Measurements from ENCODE around the gene MINDY4B.

Gene MINDY4B

DNA sequence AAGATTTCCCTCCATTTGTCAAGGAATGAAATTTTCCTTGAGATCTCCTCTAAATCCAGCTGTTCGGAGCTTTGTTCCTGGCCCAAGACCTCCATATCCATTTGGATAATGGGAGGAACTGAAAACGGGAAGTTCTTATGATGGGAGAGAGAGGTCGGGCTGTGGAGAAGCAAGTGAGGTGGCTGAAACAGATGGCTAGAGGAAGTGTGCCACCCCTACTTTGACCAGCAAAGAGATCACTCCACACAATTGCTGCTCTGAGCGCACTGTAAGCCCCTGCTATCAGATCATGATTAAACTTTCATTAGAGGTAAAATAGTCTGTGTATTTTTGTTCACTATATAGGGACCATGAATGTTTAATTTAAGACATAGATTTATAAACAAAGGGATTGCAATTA is at the start of gene MINDY4B:
Gene MINDY4B, minus strand, starts transcription at position 101 of the 400 bp plus-strand sequence. Its CDS starts 0 bp downstream, at position 101.
- DNase-seq (ENCODE audit: low read depth in 2 of 2) = no peak

DNA sequence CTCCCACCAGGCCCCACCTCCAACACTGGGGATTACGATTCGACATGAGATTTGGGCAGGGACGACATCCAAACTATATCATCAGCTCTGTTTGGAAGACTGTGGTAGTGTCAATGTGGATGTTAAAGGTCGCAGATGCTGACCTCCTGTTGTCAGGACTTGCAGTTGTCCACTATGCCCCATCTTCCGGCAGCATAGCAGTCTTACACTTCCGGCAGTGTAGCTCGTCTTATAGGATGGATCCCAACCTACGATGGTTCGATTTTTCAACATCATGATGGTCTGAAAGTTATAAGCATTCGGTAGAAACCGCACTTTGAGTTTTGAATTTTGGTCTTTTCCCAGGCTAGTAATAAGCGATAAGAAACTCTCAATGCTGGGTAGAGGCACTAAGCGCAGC is 46.7 kb upstream of the MINDY4B start:
- no peak for DNase-seq (ENCODE audit: low read depth in 2 of 2)

DNA sequence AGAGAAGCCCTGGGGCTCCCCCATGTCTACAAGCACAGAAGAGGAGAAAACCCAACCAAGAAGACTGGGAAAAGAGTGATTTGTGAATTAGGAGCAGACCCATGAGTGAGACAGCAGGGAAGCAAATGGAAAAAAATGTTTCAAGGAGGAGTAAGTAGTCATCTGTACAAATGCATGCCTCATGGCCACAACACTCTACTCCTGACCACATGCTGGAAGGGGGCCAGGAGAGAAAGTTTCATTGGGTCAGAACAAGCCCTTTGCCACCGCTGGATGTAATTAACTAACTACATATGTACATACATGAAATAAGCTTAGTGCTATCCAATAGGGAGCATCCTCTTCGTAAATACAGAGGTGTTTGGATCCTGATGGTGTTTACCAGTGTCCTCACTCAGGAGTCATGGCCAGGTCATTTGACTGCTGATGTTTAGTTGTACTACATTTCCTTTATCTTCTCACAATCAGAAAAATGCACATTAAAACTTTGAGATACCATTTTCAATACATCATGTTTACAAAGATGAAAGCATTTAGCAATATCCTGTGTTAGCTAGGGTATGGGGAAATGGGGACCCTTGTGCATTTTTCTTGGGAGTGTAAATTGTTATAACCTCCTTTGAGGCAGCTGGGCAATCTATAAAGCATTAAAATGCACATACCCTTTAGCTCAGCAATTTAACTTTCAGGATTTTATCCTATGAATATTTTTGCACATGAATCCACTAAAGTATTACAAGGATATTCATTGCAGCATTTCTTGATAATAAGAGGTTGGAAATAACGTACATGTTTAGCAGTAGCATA is 40.2 kb upstream of the MINDY4B start:
- DNase-seq (ENCODE audit: low read depth in 2 of 2) = peak; percentile 78 to 80

DNA sequence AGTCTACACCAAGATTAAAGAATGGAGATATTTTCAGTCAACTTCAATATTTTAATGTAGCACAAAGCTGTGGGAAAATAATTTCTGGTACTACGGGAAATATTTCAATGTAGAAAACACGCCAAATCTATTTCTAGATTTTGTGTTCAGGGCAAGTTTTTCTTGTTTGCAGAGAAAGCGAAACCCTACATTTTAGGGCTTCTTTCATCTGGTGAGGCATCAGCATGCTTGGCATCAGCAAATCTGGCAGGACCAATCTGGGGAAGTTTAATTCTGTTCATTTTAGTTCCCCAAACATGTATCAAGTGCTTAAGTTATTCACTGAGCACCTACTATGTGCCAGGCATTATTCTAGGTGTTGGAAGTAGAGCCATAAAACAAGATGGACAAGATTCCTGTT is 37.0 kb upstream of the MINDY4B start:
- DNase-seq (ENCODE audit: low read depth in 2 of 2) = no peak

- no peak for DNase-seq (ENCODE audit: low read depth in 2 of 2)
Measured at GRCh38 chr3:150936693-150937092, 31.5 kb upstream of the MINDY4B start.

- no peak for DNase-seq (ENCODE audit: low read depth in 2 of 2)
Measured at GRCh38 chr3:150933473-150933995, 28.3 kb upstream of the MINDY4B start.

- no peak for DNase-seq (ENCODE audit: low read depth in 2 of 2)
Measured at GRCh38 chr3:150931745-150932144, 26.5 kb upstream of the MINDY4B start.

DNA sequence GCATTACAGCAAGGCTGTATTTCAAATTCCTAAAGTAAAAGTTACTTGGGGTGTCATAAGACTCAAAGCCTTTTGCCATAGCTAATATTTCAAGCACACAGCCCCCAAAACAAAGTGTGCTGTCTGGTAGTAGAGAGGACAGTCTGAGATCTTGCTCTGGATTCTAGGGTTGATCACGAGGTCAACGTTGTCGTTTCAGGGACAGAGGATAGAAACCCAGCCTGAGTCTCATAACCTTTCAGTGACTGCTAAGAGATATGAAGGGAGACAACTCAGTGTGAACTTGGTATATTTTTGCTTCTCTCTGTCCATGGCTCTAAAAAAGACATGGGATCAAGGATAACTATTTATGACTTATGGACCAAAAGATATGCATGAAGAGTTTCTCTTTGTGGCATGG is 25.6 kb upstream of the MINDY4B start:
- DNase-seq (ENCODE audit: low read depth in 2 of 2) = no peak

- DNase-seq (ENCODE audit: low read depth in 2 of 2) = no peak
Measured at GRCh38 chr3:150928234-150928633, 23.0 kb upstream of the MINDY4B start.

- DNase-seq (ENCODE audit: low read depth in 2 of 2) = no peak
Measured at GRCh38 chr3:150926328-150926727, 21.1 kb upstream of the MINDY4B start.

GRCh38 chr3:150925751-150926201 is 20.5 kb upstream of the MINDY4B start:
- no peak for DNase-seq (ENCODE audit: low read depth in 2 of 2)

DNA sequence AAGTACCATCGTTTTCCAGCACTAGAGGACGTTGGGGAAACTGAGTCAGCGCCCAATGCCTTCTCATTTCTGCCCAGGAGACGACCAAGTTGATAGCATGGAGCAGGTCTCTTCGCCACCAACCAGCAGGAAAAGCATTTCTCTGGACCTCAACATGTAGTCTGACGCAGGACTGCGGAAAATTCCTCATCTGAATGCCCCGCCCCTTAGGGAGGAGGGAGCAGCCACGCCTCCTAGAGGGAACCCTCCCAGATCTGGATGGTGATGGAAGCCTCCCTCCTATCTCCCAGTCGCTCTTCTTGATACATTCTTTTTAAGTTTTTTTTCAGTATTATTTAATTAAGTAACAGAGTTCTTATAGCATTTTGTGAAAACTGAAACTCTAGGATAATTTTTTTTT is 17.4 kb upstream of the MINDY4B start:
- no peak for DNase-seq (ENCODE audit: low read depth in 2 of 2)

GRCh38 chr3:150921209-150921608 is 16.0 kb upstream of the MINDY4B start:
- no peak for DNase-seq (ENCODE audit: low read depth in 2 of 2)

- no peak for DNase-seq (ENCODE audit: low read depth in 2 of 2)
Measured at GRCh38 chr3:150920236-150920635, 15.0 kb upstream of the MINDY4B start.

DNA sequence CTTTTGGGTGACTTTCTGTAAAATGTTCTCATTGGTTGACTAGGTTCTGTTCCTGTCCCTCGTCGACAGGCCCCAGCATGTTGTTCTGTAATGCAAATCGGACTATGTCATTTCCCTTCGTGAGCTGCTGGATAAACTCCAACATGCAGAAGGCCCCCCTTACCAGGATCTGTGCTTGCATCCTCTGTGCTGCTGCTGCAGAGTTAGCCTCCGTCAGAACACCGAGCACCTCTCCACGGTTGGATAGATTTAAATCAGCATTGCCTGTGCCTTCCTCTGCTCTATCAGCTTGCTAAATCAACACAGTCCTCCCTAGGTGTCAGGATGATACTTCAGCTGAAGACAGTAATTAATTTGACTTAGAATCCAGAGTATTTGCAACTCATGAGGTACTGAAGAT is 12.7 kb upstream of the MINDY4B start:
- DNase-seq (ENCODE audit: low read depth in 2 of 2) = no peak

DNA sequence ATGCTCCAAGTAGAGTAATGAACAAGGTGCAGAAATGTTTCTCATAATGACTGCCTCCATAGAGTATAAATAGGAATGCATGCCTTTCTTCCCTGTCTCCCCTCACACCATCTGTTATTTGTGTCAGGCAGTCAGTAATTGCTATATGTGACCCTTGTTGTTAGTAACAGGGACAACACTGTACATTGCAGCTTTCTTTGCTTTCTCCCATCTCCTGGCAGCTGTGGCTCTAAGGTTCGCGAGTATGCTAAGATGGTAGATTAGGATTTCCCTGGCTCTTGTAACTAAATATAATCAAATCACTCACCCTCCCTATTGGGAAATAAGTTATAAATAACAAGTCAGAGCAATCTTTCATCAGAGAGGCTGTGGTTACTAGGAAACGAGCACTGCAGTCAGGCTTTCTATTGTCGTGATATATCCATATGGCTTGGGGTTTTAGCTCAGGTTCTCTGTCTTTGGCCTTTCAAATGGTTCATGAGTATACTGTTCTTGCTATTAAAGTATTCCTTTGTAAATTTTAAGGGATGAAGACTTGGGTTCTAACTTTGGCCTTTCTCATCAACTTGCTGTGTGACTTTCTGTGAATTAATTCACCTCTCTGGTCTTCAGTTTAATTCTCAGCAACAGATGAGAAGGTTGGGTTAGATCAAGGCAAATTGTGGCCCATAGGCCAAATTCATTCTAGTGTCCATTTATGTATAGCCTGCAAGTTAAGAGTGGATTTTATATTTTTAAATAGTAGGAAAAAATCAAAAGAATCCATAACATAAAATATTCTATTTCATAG is 8.1 kb upstream of the MINDY4B start:
- no peak for DNase-seq (ENCODE audit: low read depth in 2 of 2)

- no peak for DNase-seq (ENCODE audit: low read depth in 2 of 2)
Measured at GRCh38 chr3:150912501-150912900, 7.3 kb upstream of the MINDY4B start.

- no peak for DNase-seq (ENCODE audit: low read depth in 2 of 2)
Measured at GRCh38 chr3:150911771-150912170, 6.5 kb upstream of the MINDY4B start.

DNA sequence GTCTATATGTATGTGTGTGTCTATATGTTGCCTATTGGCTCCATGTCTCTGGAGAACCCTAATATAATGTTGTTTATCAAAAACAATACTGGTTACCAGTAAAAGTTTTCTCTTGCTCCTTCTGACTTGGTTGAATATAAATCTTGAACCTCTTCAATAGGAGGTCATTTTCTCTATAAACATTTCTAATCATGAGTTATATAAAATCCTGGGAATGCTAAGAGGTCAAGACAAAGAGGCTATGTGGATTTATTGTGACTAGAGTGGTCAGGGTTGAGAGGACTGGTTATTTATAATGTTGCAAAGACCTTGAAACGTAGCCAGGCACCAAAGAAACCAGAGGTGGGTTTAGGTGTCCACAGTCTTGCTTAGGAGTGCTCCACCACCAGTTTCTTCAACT is 1.2 kb upstream of the MINDY4B start:
- DNase-seq (ENCODE audit: low read depth in 2 of 2) = no peak

DNA sequence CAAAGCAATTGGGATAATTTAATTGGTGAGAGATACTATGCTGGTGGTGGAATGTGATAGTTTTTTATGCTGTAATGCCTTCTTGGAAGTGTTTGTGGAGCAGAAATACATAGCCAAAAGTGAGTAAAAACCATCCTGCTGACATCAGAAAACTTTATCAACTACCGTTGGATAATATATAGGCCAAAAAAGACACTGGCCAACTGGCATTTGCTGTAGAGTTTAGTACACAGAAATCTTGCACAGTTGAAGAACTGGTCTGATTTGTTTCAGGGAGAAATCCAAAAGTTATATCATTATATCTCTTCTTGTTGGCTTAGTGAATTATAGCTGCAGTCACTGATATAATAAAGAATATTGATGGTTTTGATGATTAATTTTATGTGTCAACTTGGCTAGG is 507 bp upstream of the MINDY4B start:
- DNase-seq (ENCODE audit: low read depth in 2 of 2) = no peak

GRCh38 chr3:150902988-150903387 is 2.3 kb downstream of the MINDY4B start:
- DNase-seq (ENCODE audit: low read depth in 2 of 2) = no peak

DNA sequence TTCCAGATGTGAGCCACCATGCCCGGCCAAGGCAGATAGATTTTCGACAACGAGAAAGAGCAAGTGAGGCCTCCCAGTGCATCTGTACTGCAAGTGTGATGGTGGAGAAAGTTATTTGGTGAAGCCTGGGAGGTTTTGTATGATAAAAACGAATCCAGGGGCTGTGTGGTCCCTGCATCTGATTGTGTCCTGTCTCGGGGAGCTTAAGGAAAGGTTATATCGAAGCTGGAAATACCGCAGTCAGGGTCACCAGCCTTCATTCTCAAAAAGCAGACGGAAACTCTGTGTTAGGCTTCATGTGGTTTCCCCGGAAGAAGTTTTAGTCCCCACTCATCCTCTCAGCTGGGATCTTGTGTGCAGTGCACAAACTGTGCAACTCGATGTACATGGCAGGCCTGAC is 3.4 kb downstream of the MINDY4B start:
- DNase-seq (ENCODE audit: low read depth in 2 of 2) = no peak

DNA sequence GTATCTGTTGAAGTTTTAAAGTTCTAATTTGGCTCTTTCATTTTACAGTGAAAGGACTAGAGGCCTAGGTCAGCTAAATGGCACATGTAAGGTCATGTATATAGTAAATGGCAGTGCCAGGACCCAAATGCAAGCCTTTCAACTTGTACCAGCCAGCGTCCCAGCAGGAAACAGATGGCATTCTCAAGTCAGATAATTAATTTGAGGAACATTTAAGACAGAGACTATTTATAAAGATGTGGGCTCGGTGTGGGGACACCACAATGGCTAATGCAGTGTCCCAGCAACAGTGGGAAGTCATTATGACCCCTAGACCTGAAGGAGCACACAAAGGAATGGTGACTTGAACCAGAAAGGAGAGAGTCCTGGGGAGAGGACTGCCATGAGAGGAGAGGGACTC is 6.1 kb downstream of the MINDY4B start:
- no peak for DNase-seq (ENCODE audit: low read depth in 2 of 2)
